HG02981 (cell line): ENCODE measurements around the gene NFATC2.

ENCODE experiments used
- ATAC-seq: cut with Tn5 transposase; IDR thresholded peaks from one replicate; pipeline ENCODE4 v1.9.1; 2021; ENCODE audit warnings: mild to moderate bottlenecking, moderate library complexity; ENCODE audit not compliant: unreplicated experiment

Gene NFATC2

GRCh38 chr20:51398083-51398482 is 144.4 kb downstream of the NFATC2 start:
- no peak for ATAC-seq

GRCh38 chr20:51397137-51397536 is 145.4 kb downstream of the NFATC2 start:
- ATAC-seq: no peak

- no peak for ATAC-seq
Observed at GRCh38 chr20:51396365-51396909, 146.1 kb downstream of the NFATC2 start.

- ATAC-seq: no peak
Observed at GRCh38 chr20:51394706-51395105, 147.8 kb downstream of the NFATC2 start.

- ATAC-seq: no peak
Observed at GRCh38 chr20:51393571-51393970, 148.9 kb downstream of the NFATC2 start.

- no peak for ATAC-seq
Observed at GRCh38 chr20:51392614-51393186, 149.8 kb downstream of the NFATC2 start.

GRCh38 chr20:51391926-51392325 is 150.6 kb downstream of the NFATC2 start:
- no peak for ATAC-seq

- no peak for ATAC-seq
Observed at GRCh38 chr20:51389543-51390264, 152.8 kb downstream of the NFATC2 start.

- ATAC-seq: no peak
Observed at GRCh38 chr20:51388756-51389542, 153.6 kb downstream of the NFATC2 start.

- no peak for ATAC-seq
Observed at GRCh38 chr20:51388227-51388626, 154.3 kb downstream of the NFATC2 start.

- no peak for ATAC-seq
Observed at GRCh38 chr20:51387125-51387875, 155.2 kb downstream of the NFATC2 start.

GRCh38 chr20:51386586-51386985 is 155.9 kb downstream of the NFATC2 start:
- no peak for ATAC-seq

GRCh38 chr20:51385646-51386530 is 156.6 kb downstream of the NFATC2 start:
- no peak for ATAC-seq

GRCh38 chr20:51384875-51385274 is 157.6 kb downstream of the NFATC2 start:
- ATAC-seq: no peak

GRCh38 chr20:51383891-51384510 is 158.5 kb downstream of the NFATC2 start:
- no peak for ATAC-seq

- no peak for ATAC-seq
Observed at GRCh38 chr20:51382986-51383821, 159.3 kb downstream of the NFATC2 start.

GRCh38 chr20:51382111-51382985 is 160.2 kb downstream of the NFATC2 start:
- no peak for ATAC-seq

- no peak for ATAC-seq
Observed at GRCh38 chr20:51381557-51381956, 161.0 kb downstream of the NFATC2 start.
